Measurements from ENCODE around the gene FYN.

The FYN gene

DNA sequence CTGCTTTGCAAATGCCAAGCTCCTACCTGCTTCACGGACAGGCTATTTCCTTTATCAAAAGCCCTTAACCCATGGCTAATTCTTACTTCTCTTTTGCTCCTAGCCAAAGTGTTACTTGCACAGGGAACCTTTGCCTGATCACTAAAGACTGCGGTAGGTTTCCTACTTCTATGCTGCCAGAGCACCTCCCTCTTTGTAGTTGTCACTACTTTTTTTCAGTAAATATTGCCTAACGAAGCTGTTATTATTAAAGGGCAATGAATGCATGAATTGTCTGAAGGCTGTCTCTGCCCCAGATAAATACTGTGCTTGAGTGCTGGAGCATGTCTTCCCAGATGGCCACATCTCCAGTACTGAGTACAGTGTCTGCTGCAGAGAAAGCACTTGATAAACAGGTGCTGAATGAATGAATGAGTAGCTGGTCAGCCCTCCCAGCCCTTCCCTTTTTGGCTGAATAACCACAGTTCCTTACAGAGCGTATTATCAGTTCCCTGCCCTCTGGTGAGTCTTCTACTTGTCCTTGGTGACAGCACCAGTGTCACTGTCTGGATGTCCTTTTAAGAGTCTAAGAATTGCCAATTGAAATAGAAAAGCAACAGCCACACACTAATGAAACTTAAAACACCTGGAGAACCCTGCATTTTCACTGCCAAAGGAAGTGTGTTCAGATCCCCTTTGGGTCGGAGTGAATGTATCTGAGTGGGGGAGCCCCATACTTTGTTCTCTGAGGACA lies 194.0 kb downstream of the FYN start:
- DNase-seq (ENCODE audit: low read depth) = no peak

- no peak for DNase-seq (ENCODE audit: low read depth)
These were observed 195.8 kb downstream of the FYN start for GRCh38 chr6:111677249-111677990.

- DNase-seq (ENCODE audit: low read depth) = no peak
These were observed 196.9 kb downstream of the FYN start for GRCh38 chr6:111676383-111676782.

GRCh38 chr6:111674883-111675282 lies 198.4 kb downstream of the FYN start:
- no peak for DNase-seq (ENCODE audit: low read depth)

DNA sequence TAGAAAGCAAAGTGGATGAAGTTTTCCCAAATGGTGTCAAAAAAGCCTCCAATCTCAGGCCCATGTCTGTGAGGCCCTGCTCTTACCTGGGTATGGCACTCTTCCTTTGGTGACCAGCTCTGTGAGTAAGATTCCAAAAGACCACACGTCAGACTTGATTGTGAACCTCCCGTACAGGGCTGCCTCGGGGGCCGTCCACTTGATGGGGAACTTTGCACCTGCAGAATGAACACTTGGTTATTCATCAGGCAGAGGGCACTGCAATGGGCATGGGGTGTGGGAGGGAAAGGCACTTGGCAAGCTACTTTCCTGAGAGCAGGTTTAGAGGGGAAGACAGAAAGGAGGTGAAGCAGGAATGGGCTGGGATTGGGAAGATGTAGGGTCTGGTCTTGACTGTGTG lies 198.8 kb downstream of the FYN start:
- DNase-seq (ENCODE audit: low read depth) = no peak

GRCh38 chr6:111673937-111674336 lies 199.3 kb downstream of the FYN start:
- no peak for DNase-seq (ENCODE audit: low read depth)

- DNase-seq (ENCODE audit: low read depth) = no peak
These were observed 199.7 kb downstream of the FYN start for GRCh38 chr6:111673532-111673931.

- no peak for DNase-seq (ENCODE audit: low read depth)
These were observed 200.3 kb downstream of the FYN start for GRCh38 chr6:111672761-111673450.

DNA sequence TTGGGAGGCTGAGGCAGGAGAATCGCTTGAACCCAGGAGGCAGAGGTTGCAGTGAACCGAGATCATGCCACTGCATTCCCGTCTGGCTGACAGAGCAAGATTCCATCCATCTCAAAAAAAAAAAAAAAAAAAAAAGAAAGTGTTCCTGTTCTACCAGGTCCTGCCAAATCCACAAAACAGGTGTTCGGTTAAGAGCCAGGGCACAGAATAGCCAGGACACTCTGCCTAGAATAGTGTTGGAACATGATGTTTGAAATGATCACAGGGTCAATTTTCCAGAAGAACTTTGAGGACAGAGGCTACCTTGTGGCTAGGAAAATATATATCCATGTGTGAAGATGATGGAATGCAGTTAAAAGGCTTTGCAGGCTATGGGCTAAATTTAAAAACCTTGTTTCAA lies 203.9 kb downstream of the FYN start:
- DNase-seq (ENCODE audit: low read depth) = no peak

GRCh38 chr6:111668410-111668809 lies 204.8 kb downstream of the FYN start:
- DNase-seq (ENCODE audit: low read depth) = no peak

DNA sequence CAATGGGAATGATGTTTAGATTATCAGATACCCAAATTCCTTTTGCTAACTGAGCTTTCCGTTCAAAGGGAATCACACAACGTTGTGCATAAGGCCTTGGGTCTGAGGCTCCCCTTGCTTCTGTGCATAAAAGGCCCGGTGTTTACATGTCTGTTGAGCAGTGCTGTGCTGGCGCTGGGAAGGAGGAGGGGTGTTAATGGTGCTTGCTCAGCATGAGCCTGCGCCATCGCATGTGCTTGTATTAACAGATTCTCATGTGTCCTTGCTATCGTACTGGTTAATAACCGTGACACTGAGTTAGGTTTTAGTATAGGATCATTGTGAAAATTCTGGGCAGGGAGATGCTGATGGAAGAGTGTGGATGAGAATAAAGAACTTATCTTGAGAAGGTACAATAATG lies 205.3 kb downstream of the FYN start:
- DNase-seq (ENCODE audit: low read depth) = no peak

GRCh38 chr6:111666847-111667246 lies 206.4 kb downstream of the FYN start:
- no peak for DNase-seq (ENCODE audit: low read depth)

- no peak for DNase-seq (ENCODE audit: low read depth)
These were observed 208.7 kb downstream of the FYN start for GRCh38 chr6:111664565-111665030.

- DNase-seq (ENCODE audit: low read depth) = no peak
These were observed 209.3 kb downstream of the FYN start for GRCh38 chr6:111663692-111664564.

- DNase-seq (ENCODE audit: low read depth) = no peak
These were observed 210.3 kb downstream of the FYN start for GRCh38 chr6:111662794-111663593.

DNA sequence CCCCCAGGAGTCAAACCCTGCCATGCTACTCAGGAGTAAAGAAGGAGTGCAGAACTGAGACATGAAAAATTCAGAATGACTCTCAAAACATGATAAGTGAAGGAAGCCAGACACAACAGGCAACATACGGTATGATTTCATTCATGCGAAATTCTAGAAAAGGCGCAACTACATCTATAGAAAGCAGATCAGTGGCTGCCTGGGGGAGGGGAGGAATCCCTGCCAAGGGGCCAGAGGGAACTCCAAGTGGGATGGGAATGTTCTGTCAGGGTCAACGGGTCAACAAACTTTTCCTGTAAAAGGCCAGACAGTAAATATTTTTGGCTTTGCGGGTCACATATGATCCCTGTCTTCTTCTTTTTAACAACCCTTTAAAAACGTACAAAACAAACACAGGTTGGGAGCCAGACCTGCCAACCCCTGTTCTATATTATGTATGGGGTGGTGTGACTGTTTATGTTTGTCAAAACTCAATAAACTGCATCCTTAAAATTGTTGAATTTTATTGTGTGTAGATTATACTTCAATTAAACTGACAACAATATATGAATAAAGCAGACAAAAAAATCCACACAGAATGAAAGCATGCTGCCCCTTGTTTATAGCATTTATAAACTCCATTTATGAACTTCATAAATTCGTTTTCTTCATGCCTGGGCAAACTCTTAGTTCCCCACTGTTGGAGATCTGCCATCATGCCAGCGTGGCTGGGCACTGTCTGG lies 211.0 kb downstream of the FYN start:
- no peak for DNase-seq (ENCODE audit: low read depth)

DNA sequence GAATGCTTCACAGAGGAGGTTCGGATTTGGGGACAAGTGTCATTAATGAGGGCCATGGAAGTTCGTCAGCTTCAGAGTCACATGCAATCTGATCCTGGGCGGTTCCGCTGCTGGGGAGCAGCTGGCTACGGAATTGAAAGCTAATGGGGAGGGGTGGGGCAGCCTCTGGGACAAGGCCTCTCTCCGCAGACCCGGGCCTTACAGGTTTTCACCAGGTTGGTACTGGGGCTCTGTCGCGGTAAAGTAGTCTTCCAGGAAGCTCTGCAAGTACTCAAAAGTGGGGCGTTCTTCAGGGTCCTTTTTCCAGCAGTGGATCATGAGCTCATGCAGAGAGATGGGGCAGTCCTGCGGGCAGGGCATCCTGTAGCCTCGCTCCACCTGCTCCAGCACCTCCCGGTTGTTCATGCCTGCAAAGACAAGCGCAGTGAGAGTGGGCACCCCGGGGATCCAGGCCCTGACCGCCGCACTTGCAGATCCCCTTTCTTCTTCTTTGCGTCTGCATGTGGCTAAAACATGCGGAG lies 211.7 kb downstream of the FYN start:
- DNase-seq (ENCODE audit: low read depth) = no peak

DNA sequence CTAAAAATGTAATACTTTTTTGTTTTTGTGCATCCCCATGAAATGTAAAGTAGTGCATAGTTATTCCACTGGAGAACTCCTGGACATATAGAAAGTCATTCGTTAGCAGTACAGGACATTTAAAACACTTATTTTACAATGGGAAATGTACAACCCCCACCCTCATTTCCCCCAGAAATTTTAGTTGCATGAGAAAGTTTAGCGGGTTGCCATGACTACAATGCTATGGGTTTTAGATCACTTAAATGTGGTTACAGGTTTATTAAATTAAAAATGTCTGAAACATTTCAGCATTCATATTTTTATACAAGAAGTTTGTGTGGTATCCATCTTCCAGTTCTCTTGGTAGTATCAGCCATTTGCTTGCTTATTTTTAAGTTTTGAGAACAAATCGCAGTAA lies 212.7 kb downstream of the FYN start:
- no peak for DNase-seq (ENCODE audit: low read depth)

GRCh38 chr6:111658462-111659154 lies 214.6 kb downstream of the FYN start:
- no peak for DNase-seq (ENCODE audit: low read depth)

GRCh38 chr6:111657146-111657545 lies 216.1 kb downstream of the FYN start:
- DNase-seq (ENCODE audit: low read depth) = peak; percentile 36
